ENCODE measurements around the gene GAP43.

GRCh38 chr3:115598216-115598615 lies 25.1 kb upstream of the GAP43 start:
- TF ChIP-seq, protein P1, sequence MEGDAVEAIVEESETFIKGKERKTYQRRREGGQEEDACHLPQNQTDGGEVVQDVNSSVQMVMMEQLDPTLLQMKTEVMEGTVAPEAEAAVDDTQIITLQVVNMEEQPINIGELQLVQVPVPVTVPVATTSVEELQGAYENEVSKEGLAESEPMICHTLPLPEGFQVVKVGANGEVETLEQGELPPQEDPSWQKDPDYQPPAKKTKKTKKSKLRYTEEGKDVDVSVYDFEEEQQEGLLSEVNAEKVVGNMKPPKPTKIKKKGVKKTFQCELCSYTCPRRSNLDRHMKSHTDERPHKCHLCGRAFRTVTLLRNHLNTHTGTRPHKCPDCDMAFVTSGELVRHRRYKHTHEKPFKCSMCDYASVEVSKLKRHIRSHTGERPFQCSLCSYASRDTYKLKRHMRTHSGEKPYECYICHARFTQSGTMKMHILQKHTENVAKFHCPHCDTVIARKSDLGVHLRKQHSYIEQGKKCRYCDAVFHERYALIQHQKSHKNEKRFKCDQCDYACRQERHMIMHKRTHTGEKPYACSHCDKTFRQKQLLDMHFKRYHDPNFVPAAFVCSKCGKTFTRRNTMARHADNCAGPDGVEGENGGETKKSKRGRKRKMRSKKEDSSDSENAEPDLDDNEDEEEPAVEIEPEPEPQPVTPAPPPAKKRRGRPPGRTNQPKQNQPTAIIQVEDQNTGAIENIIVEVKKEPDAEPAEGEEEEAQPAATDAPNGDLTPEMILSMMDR (IDR thresholded peaks at IDR 0.05) = no peak
- no peak for TF ChIP-seq POLR2A (IDR thresholded peaks at IDR 0.05)

Data from thyroid gland (tissue), 4 donors.